Measurements from ENCODE around the gene FGF12. TPM values are rescaled to one million over a fixed set of nuclear protein-coding genes. Genes with fewer than 3 reads are reported as not detected.
A peak's percentile ranks its signal among the peaks of the same experiment; 100 is the strongest.

The FGF12 gene
- total RNA-seq, 1 experiment from 2014 or later = 9.7 TPM

- Mint-ChIP-seq H3K27ac (ENCODE audit: unreplicated experiment) (no peak overlapping the region), H3K4me1 (ENCODE audit: low read depth, unreplicated experiment) (peaks cover 29% of the 10 kb centered on the region), H3K36me3 (ENCODE audit: insufficient read depth, unreplicated experiment) (no peaks in the 10 kb centered on the region), H3K9me3 (ENCODE audit: low read depth, unreplicated experiment) (no peaks in the 10 kb centered on the region), H3K4me3 (ENCODE audit: low read depth, unreplicated experiment) (no peak overlapping the region), H3K27me3 (ENCODE audit: unreplicated experiment) (no peaks in the 10 kb centered on the region)
- DNase-seq = no peak
- TF ChIP-seq, protein P1, sequence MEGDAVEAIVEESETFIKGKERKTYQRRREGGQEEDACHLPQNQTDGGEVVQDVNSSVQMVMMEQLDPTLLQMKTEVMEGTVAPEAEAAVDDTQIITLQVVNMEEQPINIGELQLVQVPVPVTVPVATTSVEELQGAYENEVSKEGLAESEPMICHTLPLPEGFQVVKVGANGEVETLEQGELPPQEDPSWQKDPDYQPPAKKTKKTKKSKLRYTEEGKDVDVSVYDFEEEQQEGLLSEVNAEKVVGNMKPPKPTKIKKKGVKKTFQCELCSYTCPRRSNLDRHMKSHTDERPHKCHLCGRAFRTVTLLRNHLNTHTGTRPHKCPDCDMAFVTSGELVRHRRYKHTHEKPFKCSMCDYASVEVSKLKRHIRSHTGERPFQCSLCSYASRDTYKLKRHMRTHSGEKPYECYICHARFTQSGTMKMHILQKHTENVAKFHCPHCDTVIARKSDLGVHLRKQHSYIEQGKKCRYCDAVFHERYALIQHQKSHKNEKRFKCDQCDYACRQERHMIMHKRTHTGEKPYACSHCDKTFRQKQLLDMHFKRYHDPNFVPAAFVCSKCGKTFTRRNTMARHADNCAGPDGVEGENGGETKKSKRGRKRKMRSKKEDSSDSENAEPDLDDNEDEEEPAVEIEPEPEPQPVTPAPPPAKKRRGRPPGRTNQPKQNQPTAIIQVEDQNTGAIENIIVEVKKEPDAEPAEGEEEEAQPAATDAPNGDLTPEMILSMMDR (IDR thresholded peaks at IDR 0.05; ENCODE audit: unreplicated experiment) = no peak
- CTCF ChIA-PET = no interaction called here
- BruUV-seq (replicated peaks) = no TSS peak
- intact Hi-C loops (cut with micrococcal nuclease; ENCODE audit: unreplicated experiment) = loop anchor here (5.0 kb wide), 1 partner anchor 92 kb away; no protein-coding TSS in a partner anchor
These were observed 447.7 kb downstream of the FGF12 start for GRCh38 chr3:192279664-192280063.

GRCh38 chr3:192277477-192277876 lies 449.9 kb downstream of the FGF12 start:
- no peaks in the 10 kb centered on the region for H3K36me3 Mint-ChIP-seq (ENCODE audit: insufficient read depth, unreplicated experiment)
- no peak overlapping the region for H3K4me3 Mint-ChIP-seq (ENCODE audit: low read depth, unreplicated experiment)
- intact Hi-C loops (cut with micrococcal nuclease; ENCODE audit: unreplicated experiment) = no loop called here
- H3K27ac Mint-ChIP-seq (ENCODE audit: unreplicated experiment) = no peak overlapping the region
- peaks cover 37% of the 10 kb centered on the region for H3K4me1 Mint-ChIP-seq (ENCODE audit: low read depth, unreplicated experiment)
- no peaks in the 10 kb centered on the region for H3K27me3 Mint-ChIP-seq (ENCODE audit: unreplicated experiment)
- no TSS peak for BruUV-seq (replicated peaks)
- CTCF ChIA-PET = interaction anchor here (0.6 kb wide), 1 partner anchor 28 kb away, joined by 3 read pairs; no protein-coding TSS in a partner anchor
- TF ChIP-seq, protein P1 (IDR thresholded peaks at IDR 0.05; ENCODE audit: unreplicated experiment) = no peak
- DNase-seq = no peak
- no peaks in the 10 kb centered on the region for H3K9me3 Mint-ChIP-seq (ENCODE audit: low read depth, unreplicated experiment)

- DNase-seq = no peak
- no peaks in the 10 kb centered on the region for H3K36me3 Mint-ChIP-seq (ENCODE audit: insufficient read depth, unreplicated experiment)
- H3K4me1 Mint-ChIP-seq (ENCODE audit: low read depth, unreplicated experiment) = peaks cover 37% of the 10 kb centered on the region
- H3K27ac Mint-ChIP-seq (ENCODE audit: unreplicated experiment) = no peak overlapping the region
- H3K9me3 Mint-ChIP-seq (ENCODE audit: low read depth, unreplicated experiment) = no peaks in the 10 kb centered on the region
- intact Hi-C loops (cut with micrococcal nuclease; ENCODE audit: unreplicated experiment) = no loop called here
- CTCF ChIA-PET = no interaction called here
- H3K4me3 Mint-ChIP-seq (ENCODE audit: low read depth, unreplicated experiment) = no peak overlapping the region
- no peaks in the 10 kb centered on the region for H3K27me3 Mint-ChIP-seq (ENCODE audit: unreplicated experiment)
- TF ChIP-seq, protein P1 (IDR thresholded peaks at IDR 0.05; ENCODE audit: unreplicated experiment) = no peak
- no TSS peak for BruUV-seq (replicated peaks)
These were observed 451.5 kb downstream of the FGF12 start for GRCh38 chr3:192275741-192276355.

- Mint-ChIP-seq H3K36me3 (ENCODE audit: insufficient read depth, unreplicated experiment) (no peaks in the 10 kb centered on the region), H3K27me3 (ENCODE audit: unreplicated experiment) (no peaks in the 10 kb centered on the region), H3K27ac (ENCODE audit: unreplicated experiment) (peak overlapping the region; percentile 40), H3K4me3 (ENCODE audit: low read depth, unreplicated experiment) (no peak overlapping the region), H3K9me3 (ENCODE audit: low read depth, unreplicated experiment) (no peaks in the 10 kb centered on the region), H3K4me1 (ENCODE audit: low read depth, unreplicated experiment) (peaks cover 37% of the 10 kb centered on the region)
- CTCF ChIA-PET = interaction anchor here (0.6 to 1.2 kb wide), 5 partner anchors 9 to 171 kb away, joined by 3 to 6 read pairs (median 4); no protein-coding TSS in a partner anchor
- intact Hi-C loops (cut with micrococcal nuclease; ENCODE audit: unreplicated experiment) = no loop called here
- BruUV-seq (replicated peaks) = no TSS peak
- DNase-seq = peak; percentile 54
- TF ChIP-seq, protein P1 (IDR thresholded peaks at IDR 0.05; ENCODE audit: unreplicated experiment) = no peak
These were observed 453.7 kb downstream of the FGF12 start for GRCh38 chr3:192273697-192274010.

Measured in Calu3 (cell line).